HG02610 (cell line): ENCODE measurements around the gene TMEM236.

ENCODE experiments used
- ATAC-seq: cut with Tn5 transposase; IDR thresholded peaks from one replicate; pipeline ENCODE4 v1.9.1; 2021; ENCODE audit warnings: mild to moderate bottlenecking, moderate library complexity; ENCODE audit not compliant: unreplicated experiment

The TMEM236 gene

DNA sequence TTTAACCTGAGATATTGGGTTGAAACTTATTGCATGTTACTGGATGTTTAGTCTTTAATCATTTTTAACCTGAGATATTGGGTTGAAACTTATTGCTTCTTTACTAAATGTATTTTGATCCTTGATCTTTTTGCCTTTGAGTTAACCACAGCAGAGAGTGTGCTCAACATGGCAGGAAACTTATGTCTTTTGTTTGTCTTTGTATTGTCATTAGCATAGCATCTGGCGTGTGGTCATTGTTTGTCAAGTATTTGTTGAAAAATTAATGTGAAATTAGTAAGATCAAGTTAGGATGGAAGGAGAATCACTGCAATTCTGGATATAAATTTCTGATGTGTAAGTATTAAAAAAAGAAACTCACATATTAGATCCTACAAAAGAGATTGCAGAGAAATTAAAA is 65.3 kb downstream of the TMEM236 start:
- ATAC-seq: no peak

GRCh38 chr10:17817790-17818189 is 65.8 kb downstream of the TMEM236 start:
- ATAC-seq: no peak

DNA sequence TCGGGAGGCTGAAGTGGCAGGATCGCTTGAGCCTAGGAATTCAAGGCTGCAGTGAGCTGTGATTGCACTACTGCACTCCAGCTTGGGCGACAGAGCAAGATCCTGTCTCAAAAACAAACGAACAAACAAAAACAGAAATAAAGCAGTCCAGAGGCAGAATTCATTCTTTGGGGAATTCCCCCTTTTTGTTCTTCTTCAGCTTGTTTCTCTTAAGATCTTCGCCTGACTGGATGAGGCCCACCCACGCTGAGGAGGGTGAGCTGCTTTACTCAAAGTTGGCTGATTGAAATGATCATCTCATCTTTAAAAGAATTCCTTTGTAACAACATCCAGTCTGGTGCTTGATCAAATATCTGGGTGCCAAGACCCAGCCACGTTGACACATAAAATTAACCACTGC is 67.8 kb downstream of the TMEM236 start:
- ATAC-seq: no peak

- ATAC-seq: no peak
These were observed 68.9 kb downstream of the TMEM236 start for GRCh38 chr10:17820943-17821342.

- no peak for ATAC-seq
These were observed 69.9 kb downstream of the TMEM236 start for GRCh38 chr10:17821893-17822292.

DNA sequence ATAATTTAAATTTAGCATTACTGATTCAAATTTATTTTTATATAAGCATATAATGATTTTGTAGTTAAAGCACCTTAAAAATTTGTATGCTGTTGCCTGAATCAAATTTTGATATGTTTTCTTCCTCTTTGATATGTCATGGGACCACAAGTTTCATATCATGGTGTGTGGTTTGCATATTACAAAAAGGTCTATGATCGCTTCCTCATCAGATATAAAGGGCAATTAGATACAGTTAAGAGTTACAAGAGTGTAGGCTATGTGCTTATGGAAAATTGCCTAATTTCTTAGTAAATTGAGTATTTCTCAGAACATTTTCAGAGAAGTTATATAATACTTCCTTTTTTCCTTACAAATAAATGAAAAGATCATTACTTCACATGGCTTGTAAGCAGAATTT is 79.3 kb downstream of the TMEM236 start:
- ATAC-seq: no peak

- no peak for ATAC-seq
These were observed 79.9 kb downstream of the TMEM236 start for GRCh38 chr10:17831896-17832295.

DNA sequence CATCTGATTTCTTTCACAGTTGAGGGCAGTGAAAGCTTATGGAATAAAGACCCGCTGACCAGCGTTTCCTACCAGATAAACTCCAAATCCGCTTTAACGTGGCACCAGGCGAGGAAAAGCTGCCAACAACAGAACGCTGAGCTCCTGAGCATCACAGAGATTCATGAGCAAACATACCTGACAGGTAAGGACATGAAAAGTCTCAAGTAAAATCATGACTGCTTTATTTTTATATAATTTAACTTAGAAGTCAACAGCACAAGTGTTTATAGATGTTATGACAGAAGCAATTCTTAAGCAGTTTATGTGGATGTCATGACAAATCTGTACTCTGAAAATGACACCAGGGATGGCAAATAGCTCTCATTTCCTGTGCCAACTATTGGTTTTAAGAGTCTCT is 81.7 kb downstream of the TMEM236 start:
- no peak for ATAC-seq

GRCh38 chr10:17835688-17836087 is 83.7 kb downstream of the TMEM236 start:
- no peak for ATAC-seq

- no peak for ATAC-seq
These were observed 84.9 kb downstream of the TMEM236 start for GRCh38 chr10:17836942-17837341.

GRCh38 chr10:17838080-17838648 is 86.2 kb downstream of the TMEM236 start:
- ATAC-seq: no peak

- ATAC-seq: no peak
These were observed 89.0 kb downstream of the TMEM236 start for GRCh38 chr10:17841050-17841449.

- no peak for ATAC-seq
These were observed 90.6 kb downstream of the TMEM236 start for GRCh38 chr10:17842641-17843040.

- ATAC-seq: no peak
These were observed 95.7 kb downstream of the TMEM236 start for GRCh38 chr10:17847585-17848296.

DNA sequence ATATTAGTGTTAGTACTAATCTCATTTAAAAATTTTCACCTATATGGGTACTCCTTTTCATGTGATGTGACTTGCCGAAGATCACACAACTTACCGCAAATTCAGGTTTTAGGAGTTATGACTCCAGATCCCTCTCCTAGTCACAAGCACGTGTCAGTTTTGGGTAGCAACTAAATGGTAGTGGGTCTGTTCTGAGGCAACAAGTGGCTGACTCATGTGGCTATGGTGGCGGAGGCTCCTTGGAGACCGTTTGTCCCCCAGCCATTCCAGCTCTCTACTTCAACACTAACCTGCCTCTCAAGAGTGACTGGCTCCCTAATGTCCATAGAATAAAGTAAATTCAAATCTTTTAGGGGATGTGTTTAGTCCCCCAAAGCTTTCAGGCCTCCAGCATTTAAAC is 96.6 kb downstream of the TMEM236 start:
- no peak for ATAC-seq
